ENCODE measurements around the gene TNFSF11. TPM values are rescaled to one million over a fixed set of nuclear protein-coding genes. Genes with fewer than 3 reads are reported as not detected.

The TNFSF11 gene
- total RNA-seq, 4 donors from 2014 or later = 0.76 to 5.8 TPM; not detected in 2

DNA sequence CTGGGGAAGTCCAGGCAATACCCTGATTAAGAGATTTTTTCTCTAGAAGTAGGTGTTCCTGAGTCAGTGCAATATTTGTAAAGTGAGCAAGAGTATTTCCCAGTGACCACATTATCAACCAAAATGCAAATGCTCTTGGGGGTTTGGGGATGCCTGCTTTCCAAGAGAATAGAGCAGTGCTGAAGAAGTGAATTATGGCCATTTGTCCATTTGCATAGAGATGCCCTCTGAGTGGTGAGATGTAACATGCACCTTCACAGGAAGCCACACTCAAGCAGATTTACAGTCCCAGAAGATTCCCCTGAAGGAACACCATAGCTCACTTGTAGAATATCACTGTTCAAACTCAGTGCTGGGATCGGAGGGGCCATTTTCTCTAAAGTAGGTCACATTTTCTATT, 71.8 kb downstream of the TNFSF11 start:
- no peaks in the 10 kb centered on the region for H3K4me1 ChIP-seq

DNA sequence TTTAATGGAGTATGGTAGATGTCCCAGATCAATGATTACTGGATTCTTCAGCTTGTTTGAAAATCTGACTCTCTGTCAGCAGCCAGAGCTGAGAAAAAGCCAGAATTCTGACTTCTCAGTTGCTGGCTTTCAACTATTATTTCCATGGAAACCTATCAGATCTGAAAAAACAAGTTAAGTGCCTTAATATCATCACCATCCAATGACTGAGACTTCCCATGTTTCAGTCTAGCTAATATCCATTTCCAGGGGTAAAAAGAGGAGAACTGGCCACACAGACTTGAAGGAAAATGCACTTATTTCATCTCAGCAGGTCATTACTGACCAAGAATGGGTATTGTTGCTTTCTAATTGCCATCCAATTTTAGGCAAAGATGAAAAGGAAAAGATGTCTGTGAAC, 75.2 kb downstream of the TNFSF11 start:
- no peak for DNase-seq
- no peak overlapping the region for H3K27ac ChIP-seq
- H3K4me1 ChIP-seq = no peaks in the 10 kb centered on the region
- H3K9me3 ChIP-seq = no peaks in the 10 kb centered on the region
- H3K4me3 ChIP-seq = no peak overlapping the region
- TF ChIP-seq POLR2A (IDR thresholded peaks at IDR 0.05) = no peak
- TF ChIP-seq, protein P1, sequence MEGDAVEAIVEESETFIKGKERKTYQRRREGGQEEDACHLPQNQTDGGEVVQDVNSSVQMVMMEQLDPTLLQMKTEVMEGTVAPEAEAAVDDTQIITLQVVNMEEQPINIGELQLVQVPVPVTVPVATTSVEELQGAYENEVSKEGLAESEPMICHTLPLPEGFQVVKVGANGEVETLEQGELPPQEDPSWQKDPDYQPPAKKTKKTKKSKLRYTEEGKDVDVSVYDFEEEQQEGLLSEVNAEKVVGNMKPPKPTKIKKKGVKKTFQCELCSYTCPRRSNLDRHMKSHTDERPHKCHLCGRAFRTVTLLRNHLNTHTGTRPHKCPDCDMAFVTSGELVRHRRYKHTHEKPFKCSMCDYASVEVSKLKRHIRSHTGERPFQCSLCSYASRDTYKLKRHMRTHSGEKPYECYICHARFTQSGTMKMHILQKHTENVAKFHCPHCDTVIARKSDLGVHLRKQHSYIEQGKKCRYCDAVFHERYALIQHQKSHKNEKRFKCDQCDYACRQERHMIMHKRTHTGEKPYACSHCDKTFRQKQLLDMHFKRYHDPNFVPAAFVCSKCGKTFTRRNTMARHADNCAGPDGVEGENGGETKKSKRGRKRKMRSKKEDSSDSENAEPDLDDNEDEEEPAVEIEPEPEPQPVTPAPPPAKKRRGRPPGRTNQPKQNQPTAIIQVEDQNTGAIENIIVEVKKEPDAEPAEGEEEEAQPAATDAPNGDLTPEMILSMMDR (IDR thresholded peaks at IDR 0.05) = no peak
- H3K36me3 ChIP-seq = no peaks in the 10 kb centered on the region
- H3K27me3 ChIP-seq = no peaks in the 10 kb centered on the region

More for the DNA sequence above, 71.8 kb downstream of the TNFSF11 start:
- H3K4me3 ChIP-seq = no peak overlapping the region
- H3K27me3 ChIP-seq = no peaks in the 10 kb centered on the region
- no peaks in the 10 kb centered on the region for H3K36me3 ChIP-seq
- no peak for DNase-seq
- TF ChIP-seq POLR2A (IDR thresholded peaks at IDR 0.05) = no peak
- TF ChIP-seq, protein P1 (IDR thresholded peaks at IDR 0.05) = no peak
- H3K9me3 ChIP-seq = no peaks in the 10 kb centered on the region
- no peak overlapping the region for H3K27ac ChIP-seq

DNA sequence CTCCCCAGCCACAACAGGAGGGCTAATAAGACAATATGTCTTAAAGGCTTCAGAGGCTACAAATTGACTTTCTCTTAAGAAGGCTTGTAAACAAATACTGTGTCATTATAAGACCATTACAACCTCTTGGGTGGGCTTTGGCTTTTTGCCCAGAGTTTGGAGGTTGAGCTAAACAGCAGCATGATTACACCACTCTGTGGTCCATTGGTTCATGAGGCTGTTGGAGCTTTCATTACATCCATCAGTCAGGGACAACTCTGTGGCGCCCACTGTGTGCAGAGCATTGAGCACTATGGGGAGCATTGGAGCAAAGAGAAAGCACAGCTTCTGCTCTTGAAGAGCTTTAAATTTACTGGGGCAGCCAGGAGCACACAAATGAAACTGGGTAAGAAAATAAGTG, 75.9 kb downstream of the TNFSF11 start:
- no peak overlapping the region for H3K4me3 ChIP-seq
- TF ChIP-seq, protein P1 (IDR thresholded peaks at IDR 0.05) = no peak
- TF ChIP-seq POLR2A (IDR thresholded peaks at IDR 0.05) = no peak

DNA sequence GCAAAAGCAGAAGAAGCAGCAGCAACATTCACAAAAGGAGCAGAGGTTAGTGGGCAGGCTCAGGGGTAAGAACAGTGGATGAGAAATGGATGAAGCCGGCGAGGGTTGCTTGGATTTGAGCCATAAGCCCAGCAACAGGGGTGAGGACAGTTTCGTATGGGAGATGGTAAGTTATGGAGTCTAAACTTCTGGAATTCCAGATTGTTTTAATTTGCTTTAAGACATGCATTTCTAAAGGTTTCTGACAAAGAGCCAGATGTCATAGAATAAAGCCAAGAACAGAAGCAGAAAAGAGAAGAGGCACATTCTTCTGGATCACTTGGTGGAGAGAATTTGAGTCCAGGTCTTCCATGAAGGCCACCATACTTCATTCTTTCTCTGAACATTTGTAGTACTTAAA, 76.6 kb downstream of the TNFSF11 start:
- Histone ChIP-seq H3K4me3 (no peak overlapping the region), H3K36me3 (no peaks in the 10 kb centered on the region), H3K4me1 (no peaks in the 10 kb centered on the region), H3K27ac (no peak overlapping the region), H3K27me3 (no peaks in the 10 kb centered on the region), H3K9me3 (no peaks in the 10 kb centered on the region)
- no peak for DNase-seq
- TF ChIP-seq, protein P1 (IDR thresholded peaks at IDR 0.05) = no peak
- no peak for TF ChIP-seq POLR2A (IDR thresholded peaks at IDR 0.05)

More for the DNA sequence above, 75.9 kb downstream of the TNFSF11 start:
- no peak for DNase-seq
- H3K36me3 ChIP-seq = no peaks in the 10 kb centered on the region
- H3K9me3 ChIP-seq = no peaks in the 10 kb centered on the region
- no peaks in the 10 kb centered on the region for H3K27me3 ChIP-seq
- no peaks in the 10 kb centered on the region for H3K4me1 ChIP-seq
- H3K27ac ChIP-seq = no peak overlapping the region

DNA sequence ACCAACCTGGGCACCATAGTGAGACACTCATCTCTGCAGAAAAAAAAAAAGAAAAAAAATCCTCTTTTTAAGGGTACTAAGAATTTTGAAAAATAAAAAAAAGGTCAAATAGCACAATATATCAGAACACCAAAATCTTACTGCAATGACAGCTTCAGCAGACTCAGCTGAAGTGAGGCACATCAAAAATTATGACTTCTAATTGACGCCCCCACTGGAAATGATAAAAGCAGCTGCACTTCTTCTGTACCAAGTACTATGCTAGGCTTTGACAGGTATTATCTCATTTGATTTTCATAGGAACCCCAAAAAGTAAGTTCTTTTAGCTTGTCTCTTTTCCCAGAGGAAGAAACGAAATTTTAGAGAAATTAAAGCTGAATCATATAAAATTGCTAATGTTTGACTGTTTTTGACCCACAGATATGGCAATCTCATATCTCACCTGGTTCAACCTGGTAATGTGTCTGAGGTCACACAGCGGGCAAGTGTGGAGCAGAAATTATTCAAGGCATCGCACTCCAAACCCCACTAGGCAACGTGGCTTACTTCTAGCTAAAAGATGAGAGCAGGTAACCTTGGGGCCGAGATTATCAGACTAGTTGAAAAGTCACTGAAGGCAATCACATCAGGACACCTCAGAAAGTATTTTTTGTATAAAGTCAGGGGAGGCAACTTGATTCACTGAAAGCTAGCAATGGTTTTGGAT, 78.1 kb downstream of the TNFSF11 start:
- no peak for DNase-seq
- H3K36me3 ChIP-seq = no peaks in the 10 kb centered on the region
- no peaks in the 10 kb centered on the region for H3K27me3 ChIP-seq
- TF ChIP-seq POLR2A (IDR thresholded peaks at IDR 0.05) = no peak
- TF ChIP-seq, protein P1 (IDR thresholded peaks at IDR 0.05) = no peak
- H3K4me3 ChIP-seq = no peak overlapping the region
- H3K9me3 ChIP-seq = no peaks in the 10 kb centered on the region
- H3K27ac ChIP-seq = no peak overlapping the region
- no peaks in the 10 kb centered on the region for H3K4me1 ChIP-seq

Data from Peyer's patch (tissue), 4 donors.